Breast epithelium (tissue), 3 donors: ENCODE data around the gene WDR87.

Experiments
- CTCF ChIP-seq, 3 donors: fragments of 450-650 bp; IDR thresholded peaks; one replicate each; pipeline ENCODE4 v1.5.1; 2016 to 2017; ENCODE audit warnings: antibody characterized with exemption in 3 of 3, mild to moderate bottlenecking in 3 of 3, moderate library complexity in 3 of 3
- POLR2A ChIP-seq: fragments of 450-650 bp; IDR thresholded peaks from one replicate; pipeline ENCODE4 v1.6.1; 2016; ENCODE audit warnings: antibody characterized with exemption, mild to moderate bottlenecking, moderate library complexity
- POLR2AphosphoS5 ChIP-seq, 3 donors: sonication (generic); formaldehyde crosslinking; IDR thresholded peaks; one replicate each; pipeline ENCODE4 v1.6.1; 2017; ENCODE audit warnings: antibody characterized with exemption in 3 of 3

- TF ChIP-seq CTCF (IDR thresholded peaks at IDR 0.05) (no peak), POLR2A (no peak), POLR2AphosphoS5 (IDR thresholded peaks at IDR 0.05) (no peak)
Observed at GRCh38 chr19:37941782-37942515, 35.6 kb upstream of the WDR87 start.
